Fibroblast of pulmonary artery (primary cell): ENCODE results near the gene TES.
A peak's percentile ranks its signal among the peaks of the same experiment; 100 is the strongest.
"Not testable (repeated sequence)": the region's sequence is repeated elsewhere in the genome, so short reads cannot be mapped to it uniquely, and the experiment has no call there.

Source experiments
- DNase-seq: peaks from one replicate; pipeline ENCODE4 v3.0.0-alpha.2; 2010; ENCODE audit warnings: low read depth
- H3K4me3 ChIP-seq: replicated peaks from 2 replicates; pipeline ENCODE4 v1.5.1; 2011; ENCODE audit warnings: low read depth, mild to moderate bottlenecking, control low read depth, low read length, moderate library complexity
- TF ChIP-seq, protein P1 (sequence below): IDR thresholded peaks from 2 replicates; pipeline ENCODE4 v1.5.1; 2011; ENCODE audit warnings: mild to moderate bottlenecking, control low read depth, low read length, inconsistent platforms; ENCODE audit errors: missing control alignments

The TES gene

DNA sequence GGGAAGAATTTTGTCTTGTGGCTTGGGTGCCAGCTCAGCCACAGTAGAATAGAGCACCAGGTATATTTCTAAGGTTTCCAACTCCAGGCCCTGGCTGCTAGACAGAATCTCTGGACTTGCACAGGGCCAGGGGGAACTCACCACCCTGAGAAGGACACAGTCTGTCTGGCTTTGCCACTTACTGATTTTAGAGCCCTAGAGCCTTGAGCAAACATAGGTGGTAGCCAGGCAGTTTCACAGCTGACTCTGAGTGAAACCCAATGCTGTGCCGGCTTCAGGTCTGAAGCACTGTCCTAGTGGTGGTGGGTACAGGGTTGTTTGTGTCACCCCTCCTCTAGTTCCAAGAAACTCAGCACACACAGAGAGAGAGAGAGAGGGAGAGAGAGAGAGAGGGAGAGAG is 81.6 kb downstream of the TES start:
- H3K4me3 ChIP-seq = no peak overlapping the region
- no peak for DNase-seq
- TF ChIP-seq, protein P1, sequence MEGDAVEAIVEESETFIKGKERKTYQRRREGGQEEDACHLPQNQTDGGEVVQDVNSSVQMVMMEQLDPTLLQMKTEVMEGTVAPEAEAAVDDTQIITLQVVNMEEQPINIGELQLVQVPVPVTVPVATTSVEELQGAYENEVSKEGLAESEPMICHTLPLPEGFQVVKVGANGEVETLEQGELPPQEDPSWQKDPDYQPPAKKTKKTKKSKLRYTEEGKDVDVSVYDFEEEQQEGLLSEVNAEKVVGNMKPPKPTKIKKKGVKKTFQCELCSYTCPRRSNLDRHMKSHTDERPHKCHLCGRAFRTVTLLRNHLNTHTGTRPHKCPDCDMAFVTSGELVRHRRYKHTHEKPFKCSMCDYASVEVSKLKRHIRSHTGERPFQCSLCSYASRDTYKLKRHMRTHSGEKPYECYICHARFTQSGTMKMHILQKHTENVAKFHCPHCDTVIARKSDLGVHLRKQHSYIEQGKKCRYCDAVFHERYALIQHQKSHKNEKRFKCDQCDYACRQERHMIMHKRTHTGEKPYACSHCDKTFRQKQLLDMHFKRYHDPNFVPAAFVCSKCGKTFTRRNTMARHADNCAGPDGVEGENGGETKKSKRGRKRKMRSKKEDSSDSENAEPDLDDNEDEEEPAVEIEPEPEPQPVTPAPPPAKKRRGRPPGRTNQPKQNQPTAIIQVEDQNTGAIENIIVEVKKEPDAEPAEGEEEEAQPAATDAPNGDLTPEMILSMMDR = no peak

DNA sequence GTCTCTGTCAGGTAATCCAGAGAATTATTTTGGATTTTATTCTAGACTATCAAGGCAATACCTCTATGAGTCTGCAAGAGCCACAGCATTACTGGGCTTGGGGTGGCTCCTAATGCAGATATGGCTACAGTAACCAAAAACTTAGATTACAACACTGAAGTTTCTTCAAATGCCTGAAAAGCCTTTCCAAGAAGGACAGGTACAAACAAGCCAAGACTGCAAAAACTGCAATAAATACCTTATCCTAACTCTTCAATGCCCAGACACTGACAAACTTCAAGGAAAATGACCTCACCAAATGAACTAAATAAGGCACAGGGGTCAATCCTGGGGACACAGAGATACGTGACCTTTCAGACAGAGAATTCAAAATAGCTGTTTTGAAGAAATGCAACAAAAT is 82.0 kb downstream of the TES start:
- TF ChIP-seq, protein P1 = no peak
- DNase-seq = no peak
- H3K4me3 ChIP-seq = no peak overlapping the region

DNA sequence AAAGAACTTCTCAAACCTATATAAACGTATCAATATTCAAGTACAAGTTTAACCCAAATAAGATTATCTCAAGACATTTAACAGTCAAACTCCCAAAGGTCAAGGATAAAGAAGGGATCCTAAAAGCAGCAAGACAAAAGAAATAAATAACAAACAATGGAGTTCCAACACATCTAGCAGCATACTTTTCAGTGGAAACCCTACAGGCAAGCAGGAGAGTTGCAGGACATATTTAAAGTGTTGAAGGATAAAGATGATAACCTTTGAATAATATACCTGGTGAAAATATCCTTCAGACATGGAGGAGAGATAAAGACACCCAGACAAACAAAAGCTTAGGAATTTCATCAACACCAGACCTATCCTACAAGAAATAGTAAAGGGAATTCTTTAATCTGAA is 82.8 kb downstream of the TES start:
- H3K4me3 ChIP-seq = no peak overlapping the region
- TF ChIP-seq, protein P1 = peak; percentile 32
- DNase-seq = no peak

DNA sequence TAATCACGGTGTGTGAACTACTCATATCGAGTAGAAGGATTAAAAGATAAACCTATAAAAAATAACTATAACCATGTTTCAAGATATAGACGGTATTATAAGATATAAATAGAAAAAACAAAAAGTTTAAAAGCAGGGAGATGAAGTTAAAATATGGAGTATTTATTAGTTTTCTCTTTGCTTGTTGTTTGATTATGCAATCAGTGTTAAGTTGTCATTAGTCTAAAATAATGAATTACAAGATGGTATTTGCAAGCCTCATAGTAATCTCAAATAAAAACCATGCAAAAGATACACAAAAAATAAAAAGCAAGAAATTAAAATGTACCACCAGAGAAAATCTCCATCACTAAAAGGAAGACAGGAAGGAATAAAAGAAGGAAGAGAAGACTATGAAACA is 83.3 kb downstream of the TES start:
- DNase-seq = no peak
- TF ChIP-seq, protein P1 = no peak
- H3K4me3 ChIP-seq = no peak overlapping the region

DNA sequence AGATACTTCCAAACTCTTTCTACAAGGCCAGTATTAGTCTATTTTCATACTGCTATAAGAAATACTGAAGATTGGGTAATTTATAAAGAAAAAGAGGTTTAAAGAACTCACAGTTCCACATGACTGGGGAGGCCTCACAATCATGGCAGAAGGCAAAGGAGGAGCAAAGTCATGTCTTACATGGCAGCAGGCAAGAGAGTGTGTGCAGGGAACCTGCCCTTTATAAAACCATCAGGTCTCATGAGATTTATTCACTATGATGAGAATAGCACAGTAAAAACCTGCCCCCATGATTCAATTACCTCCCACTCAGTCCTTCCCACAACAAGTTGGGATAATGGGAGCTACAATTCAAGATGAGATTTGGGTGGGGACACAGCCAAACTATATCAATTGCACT is 85.6 kb downstream of the TES start:
- H3K4me3 ChIP-seq, DNase-seq: not testable (repeated sequence)

DNA sequence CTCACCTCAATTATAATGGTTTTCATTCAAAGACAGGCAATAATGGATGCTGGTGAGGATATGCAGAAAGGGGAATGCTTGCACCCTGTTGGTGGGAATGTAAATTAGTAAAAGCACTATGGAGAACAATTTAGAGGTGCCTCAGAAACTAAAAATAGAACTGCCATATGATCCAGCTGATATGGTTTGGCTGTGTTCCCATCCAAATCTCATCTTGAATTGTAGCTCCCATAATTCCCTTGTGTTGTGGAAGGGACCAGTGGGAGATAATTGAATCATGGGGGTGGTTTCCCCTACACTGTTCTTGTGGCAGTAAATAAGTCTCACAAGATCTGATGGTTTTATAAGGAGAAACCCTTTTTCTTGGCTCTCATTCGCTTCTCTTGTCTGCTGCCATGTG is 87.7 kb downstream of the TES start:
- H3K4me3 ChIP-seq = no peak overlapping the region
- TF ChIP-seq, protein P1 = no peak
- no peak for DNase-seq

DNA sequence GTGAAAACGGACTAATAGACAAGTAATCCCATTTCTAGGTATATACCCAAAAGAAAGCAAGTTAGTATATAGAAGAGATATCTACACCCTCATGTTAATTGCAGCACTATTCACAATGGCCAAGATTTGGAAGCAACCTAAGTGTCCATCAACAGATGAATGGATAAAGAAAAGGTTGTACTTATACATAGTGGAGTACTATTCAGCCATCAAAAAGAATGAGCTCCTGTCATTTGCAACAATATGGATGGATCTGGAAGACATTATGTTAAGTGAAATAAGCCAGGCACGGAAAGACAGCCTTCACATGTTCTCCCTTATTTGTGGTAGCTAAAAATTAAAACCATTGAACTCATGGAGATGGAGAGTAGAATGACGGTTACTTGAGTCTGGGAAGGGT is 88.2 kb downstream of the TES start:
- TF ChIP-seq, protein P1 = no peak
- DNase-seq = no peak
- H3K4me3 ChIP-seq = no peak overlapping the region
